SK-N-DZ (cell line): Measurements from ENCODE around the gene TENM3.

Source experiments
- DNase-seq: peaks from one replicate; pipeline ENCODE4 v3.0.0-alpha.2; 2015; ENCODE audit warnings: low spot score

Gene TENM3

DNA sequence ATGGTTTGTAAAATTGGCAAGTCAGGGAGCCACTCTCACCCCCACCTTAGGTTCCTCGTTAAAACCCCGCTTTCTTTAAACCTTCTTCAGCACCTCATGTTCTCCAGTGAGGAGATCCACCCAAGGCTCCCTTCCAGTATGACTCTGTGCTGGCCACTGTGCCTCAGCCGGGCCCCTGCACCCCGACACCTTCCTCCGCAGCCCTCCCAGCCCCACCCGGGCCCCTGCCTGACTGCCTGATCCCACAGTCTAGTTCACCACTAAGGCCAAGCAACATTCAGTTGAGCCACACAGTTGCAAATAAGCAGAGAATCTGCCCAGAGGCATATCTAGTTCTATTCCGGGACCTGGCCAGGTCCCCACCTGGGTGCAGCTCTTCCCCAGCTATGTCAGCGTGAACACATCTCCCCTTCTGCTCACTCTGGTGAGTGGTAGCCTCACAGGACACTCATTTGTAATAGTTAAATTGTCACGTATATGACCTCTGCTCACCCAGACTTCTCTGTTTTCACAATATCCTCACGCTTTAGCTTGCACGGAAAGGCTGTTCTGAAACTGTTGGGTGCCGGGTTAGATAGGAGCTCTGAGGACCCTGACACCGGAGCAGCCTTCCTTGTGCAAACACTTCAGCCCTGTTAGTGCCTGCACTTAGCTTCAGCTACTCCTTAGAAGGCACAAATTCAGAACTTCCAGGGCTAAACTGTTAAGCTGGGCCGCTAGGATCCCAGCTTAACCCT is 527.2 kb downstream of the TENM3 start:
- no peak for DNase-seq

DNA sequence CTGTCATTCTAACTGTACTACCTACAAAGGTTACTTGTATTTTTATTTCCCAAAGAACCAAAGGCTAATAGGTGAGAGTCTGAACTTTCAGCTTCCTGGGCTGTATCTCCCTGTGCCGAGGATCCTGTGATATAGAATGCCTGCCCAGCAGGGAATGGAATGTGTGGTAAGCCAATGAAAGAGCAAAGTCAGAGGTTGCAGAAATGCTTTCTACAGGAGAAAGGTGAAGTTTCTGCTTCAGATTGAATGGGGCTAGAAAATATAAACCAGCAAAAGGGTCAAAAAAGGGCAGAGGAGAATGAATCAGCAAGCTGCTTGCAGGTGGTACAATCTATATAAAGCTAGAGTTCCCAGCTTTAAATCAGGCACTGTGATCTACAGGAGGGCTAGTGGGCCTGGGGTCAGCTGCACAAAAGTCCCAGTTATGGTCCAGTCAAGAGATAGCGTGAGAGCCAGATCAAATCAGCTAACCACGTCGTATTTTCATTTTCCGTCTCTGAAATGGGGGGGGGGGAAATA is 527.9 kb downstream of the TENM3 start:
- DNase-seq, result no peak

DNA sequence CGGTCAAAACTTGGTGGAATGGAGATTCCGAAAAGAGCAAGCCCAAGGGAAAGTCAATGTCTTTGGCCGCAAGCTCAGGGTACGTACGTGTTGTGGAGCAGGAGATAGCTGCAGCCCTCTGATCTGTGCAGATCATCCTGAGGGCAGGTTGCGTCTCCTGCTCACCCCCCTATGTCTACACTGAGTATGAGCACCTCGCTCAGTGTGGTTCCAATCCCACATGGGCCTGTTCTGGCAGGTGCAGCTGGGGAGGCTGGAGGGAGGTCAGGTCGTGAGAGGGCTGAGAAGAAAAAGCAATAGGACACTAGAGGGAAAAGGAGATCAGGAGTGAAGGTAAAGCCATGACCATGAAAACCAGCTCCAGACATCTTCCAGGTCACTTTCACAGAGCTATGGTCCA is 531.9 kb downstream of the TENM3 start:
- DNase-seq, result no peak

DNA sequence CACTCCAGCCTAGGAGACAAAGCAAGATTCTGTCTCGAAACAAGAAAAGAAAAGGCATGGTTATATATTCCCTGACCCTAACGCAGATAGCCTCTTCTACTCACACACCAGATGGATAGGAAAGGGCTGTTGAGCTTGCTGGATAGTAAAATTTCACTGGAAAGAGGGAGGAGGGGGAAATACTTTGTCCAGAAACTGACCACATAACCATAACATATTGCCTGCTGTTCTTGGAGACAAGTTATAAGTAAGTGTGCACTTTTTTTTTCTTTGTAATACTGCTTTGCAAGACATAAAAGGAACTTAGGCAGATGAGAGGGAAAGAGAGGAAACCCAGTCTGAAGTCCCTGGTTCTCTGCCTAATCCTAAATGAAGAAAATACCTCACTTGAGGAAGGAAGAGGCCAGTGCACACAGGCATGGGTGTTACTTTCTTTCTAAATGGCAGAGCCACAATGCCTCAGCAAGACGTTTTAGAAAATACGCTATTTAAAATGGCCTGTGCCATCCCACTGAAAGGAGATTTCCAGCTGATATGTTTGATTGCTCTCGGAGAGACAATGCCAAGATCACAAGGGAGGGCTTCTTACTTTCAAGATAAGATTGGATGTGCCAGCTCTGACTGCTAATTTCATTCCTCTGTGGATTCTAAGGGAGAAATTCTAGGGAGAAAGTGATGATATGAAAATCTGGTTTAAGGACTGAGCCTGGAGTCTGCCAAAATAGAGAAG is 533.3 kb downstream of the TENM3 start:
- DNase-seq, result no peak

DNA sequence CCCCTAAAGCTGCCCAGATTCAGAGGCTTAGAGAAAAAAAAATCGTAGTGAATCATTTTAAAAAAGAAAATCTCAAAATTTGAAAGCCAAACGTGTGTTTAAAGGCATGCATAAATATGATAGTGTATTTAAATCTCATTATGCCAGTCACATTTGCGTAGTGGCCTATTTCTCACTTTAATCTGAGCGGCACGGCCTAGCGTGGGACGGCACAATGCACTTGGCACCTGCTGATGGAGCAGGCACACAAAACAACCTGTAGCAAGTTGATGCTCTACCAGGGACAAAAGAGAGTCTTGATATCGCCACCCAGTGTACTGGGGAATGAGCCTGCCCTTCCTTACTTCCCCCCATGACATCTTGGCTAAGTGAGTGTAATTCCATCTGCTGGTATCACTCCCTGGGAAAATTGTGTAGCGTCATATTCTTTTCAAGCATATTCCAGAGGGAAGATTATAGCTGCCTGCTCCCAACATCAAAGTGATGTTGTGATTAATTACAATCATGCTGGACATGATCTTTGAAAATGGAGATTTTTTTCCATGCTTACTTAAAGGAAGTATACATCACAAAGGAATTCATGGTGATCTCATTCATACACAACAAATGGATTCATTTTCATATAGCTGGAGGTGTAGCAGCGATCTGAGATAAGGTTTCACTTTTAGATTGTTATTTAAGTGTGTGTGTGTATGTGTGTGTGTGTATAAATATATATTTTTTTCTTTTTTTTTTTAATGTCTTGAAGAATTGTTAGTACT is 535.2 kb downstream of the TENM3 start:
- no peak for DNase-seq

DNA sequence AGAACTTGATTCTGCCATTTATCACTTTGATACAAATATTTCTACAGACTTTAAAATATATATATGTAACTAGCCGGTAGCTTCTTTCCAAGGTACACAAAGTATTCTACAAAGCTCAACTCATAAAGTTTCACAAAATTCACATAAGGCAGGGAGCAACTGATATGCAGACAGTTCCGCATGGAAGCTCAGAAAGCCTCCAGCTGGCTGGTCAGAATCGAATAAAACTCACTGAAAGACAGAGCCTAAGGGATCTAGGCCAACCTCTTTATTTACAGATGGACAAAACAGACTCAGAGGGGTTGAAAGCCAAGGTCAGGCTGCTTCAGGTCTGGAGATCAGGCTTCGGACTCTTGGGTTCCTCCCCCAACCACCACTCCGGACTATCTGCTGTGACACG is 543.8 kb downstream of the TENM3 start:
- DNase-seq, result no peak

DNA sequence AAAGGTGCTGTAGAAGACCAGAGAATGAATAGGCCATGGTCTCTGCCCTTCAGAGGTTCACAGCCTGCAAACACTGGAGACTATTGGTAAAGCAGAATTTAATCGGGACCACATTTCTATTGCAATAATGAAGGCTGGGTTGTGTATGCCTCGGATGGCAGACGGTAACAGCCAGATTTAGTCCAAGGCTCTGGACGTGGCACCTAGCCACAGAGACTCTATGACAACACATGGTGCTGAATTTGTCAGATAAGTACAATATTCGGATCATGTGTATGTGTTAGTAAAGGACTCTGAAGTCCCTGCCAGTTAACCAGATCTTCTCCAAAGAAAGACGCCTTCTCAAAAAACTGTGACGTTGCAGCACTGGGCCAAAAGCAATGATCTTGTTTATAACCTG is 545.0 kb downstream of the TENM3 start:
- DNase-seq, result no peak

DNA sequence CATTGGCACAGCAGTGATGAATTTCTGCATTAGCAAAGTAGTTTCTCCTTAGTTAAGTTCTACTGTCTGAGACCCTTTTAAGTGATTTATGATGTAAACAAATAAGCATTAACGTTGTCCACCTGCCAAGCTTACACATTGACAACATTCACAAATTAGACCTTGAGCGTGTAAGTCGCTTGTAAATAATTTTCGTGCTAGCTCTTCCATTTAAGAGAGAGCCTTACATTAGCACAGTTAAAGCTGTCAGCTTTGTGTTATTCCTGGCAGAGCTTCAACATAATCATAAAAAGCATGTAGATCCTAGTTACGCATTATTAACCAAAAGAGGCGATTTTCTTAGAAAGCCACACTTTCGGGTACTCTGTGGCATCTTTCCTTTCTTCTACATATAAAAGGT is 546.3 kb downstream of the TENM3 start:
- DNase-seq, result no peak

DNA sequence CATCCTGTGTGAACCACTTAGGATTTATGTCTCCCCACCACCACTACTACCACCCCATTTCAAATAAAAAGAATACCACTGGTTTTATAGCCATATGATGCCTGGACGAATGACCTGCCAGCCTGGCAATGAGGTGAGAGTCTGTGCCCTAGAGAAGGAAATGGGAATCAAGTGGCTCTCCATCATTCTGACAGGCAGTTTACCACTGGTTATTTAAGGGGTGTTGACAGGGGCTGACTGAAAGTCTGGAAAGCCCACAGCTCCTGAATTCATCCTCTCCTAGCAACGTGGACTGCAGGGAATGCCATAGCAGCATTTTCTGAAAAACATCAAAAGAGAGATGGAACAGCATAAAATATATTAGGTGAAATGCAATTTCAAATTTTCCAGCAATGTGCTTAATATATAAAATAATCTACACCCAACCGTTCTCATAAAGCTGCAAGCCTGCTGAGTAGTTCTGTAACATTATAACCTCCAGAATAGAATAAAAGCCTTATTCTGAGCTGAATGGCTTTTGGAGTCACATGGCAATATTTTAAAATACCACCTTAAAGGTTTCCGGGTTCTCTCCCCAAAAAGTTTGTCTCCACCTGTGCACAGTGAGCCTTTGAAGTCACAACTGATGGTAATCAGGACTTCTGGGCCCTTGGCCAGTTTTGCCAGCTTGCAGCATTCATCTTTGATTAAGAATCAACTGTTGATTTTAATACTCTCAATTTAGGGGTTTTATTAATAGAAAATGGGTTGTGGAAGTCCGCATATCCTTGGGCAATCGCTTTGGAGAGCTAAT is 552.4 kb downstream of the TENM3 start:
- DNase-seq, result no peak

DNA sequence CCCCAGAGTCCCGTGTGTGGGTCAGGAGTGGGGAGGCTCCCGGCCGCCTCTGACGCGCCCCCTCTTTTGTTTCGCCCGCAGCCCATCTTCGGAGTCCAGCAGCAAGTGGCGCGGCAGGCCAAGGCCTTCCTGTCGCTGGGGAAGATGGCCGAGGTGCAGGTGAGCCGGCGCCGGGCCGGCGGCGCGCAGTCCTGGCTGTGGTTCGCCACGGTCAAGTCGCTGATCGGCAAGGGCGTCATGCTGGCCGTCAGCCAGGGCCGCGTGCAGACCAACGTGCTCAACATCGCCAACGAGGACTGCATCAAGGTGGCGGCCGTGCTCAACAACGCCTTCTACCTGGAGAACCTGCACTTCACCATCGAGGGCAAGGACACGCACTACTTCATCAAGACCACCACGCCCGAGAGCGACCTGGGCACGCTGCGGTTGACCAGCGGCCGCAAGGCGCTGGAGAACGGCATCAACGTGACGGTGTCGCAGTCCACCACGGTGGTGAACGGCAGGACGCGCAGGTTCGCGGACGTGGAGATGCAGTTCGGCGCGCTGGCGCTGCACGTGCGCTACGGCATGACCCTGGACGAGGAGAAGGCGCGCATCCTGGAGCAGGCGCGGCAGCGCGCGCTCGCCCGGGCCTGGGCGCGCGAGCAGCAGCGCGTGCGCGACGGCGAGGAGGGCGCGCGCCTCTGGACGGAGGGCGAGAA is 556.5 kb downstream of the TENM3 start:
- DNase-seq, result no peak

DNA sequence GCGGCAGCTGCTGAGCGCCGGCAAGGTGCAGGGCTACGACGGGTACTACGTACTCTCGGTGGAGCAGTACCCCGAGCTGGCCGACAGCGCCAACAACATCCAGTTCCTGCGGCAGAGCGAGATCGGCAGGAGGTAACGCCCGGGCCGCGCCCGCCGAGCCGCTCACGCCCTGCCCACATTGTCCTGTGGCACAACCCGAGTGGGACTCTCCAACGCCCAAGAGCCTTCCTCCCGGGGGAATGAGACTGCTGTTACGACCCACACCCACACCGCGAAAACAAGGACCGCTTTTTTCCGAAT is 557.0 kb downstream of the TENM3 start:
- no peak for DNase-seq

DNA sequence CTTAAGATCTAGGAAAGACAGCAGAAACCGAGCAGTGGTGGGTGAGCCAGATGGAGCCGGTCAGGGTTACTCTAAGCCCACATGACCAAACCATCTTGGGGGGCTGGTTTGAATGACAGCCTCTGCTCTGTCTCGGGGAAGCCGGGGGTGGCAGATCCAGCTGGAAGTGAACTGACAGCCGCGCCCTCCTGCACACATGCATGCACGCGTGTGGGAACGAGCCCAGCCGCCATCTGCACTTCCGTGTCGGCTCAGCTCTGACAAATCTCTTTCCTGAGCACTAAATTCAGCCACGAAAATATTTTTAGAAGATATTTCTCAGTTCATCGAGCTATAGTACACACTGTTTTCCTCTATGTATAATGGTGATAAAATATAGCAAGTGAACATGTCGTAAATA is 558.4 kb downstream of the TENM3 start:
- no peak for DNase-seq

DNA sequence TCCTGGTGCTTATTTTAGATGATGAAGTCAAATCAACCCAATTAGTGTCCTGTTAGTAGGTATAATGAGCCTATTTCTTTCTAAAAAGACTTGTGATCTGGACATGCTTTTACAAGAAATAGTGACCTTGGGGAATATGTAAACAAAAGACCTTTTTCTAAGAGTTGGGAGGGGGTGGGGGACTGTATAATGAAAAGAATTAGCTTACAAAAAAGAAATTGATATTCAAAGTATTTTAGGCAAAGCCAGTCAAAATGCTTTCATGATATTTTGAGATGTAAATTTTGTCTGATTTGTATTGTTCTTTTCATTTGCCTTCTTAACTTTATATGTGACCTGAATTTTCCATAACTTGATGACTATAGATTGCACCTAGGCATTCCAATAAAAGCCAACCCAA is 559.4 kb downstream of the TENM3 start:
- DNase-seq, result no peak

DNA sequence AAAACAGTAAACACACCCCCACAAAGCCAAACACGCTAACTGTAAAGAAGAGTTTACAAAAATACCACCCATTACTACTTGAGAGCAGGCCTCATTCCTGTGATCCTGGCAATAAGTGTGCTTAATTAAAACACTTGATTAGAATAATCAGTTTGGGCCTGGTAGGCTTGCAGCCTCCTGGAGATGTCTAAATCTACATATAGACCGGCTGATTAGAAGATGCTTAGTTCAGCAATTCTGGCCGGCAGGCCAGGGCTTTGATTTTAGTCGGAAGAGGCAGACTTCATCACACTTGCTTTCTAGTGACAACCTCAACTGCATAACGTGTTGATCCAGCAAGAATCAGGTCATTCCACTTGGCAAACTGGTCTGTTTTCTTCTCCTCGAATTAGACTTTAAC is 560.0 kb downstream of the TENM3 start:
- no peak for DNase-seq

DNA sequence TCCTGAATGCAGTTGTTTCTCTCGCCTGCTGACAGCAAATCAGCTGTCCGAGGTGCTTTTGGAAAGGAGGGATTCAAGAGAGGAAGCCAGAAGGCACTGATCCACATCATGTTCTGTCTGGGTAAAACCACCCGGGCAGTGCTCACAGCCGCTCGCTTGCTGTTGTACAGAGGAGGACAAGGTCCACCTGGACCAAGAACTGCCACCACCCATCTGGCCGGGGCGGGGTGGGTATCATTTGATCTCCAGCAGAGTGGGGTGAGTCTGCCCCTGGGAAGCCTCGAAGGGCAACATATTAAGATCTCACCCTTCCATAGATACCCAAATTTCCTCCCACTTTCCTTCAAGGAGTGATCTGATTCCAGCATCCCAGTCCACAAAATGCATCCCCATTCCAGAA is 560.9 kb downstream of the TENM3 start:
- no peak for DNase-seq

DNA sequence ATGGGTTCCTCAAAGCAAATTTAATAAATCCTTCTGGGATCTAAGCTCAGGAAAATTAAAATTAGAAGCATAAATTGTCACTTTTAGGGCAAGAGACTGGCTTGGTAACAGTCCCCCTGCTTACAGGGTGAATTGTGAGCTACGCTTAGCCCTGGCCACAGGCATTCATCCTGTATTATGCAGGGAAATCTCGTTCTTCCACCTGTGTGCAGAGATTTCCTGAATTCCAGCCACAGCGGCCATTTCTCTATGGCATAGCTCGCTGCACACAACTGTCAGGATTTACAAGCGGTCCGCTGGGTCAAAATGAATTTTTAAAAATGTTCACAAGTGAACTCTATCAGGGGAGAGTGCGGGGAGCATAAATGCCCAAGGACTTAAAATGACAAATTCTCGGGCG is 562.1 kb downstream of the TENM3 start:
- no peak for DNase-seq

DNA sequence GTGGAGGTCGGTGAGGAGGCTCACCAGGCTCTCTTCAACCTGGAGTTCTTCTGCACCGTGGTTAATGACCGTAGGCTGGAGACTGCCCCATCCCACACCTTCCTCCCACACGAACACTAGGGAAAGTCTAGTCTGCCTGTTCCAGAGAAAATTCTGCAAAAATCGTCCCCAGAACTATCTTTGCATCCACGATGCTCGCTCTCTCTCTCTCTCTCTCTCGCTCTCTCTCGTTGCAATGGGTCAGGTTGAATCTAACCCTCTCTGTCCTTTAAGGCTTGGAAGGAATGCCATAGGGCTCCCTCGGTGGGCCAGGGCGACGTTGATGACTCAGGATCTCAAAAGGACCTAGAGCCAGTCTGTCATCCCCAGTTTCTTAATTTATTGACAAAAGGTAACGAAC is 562.5 kb downstream of the TENM3 start:
- no peak for DNase-seq

DNA sequence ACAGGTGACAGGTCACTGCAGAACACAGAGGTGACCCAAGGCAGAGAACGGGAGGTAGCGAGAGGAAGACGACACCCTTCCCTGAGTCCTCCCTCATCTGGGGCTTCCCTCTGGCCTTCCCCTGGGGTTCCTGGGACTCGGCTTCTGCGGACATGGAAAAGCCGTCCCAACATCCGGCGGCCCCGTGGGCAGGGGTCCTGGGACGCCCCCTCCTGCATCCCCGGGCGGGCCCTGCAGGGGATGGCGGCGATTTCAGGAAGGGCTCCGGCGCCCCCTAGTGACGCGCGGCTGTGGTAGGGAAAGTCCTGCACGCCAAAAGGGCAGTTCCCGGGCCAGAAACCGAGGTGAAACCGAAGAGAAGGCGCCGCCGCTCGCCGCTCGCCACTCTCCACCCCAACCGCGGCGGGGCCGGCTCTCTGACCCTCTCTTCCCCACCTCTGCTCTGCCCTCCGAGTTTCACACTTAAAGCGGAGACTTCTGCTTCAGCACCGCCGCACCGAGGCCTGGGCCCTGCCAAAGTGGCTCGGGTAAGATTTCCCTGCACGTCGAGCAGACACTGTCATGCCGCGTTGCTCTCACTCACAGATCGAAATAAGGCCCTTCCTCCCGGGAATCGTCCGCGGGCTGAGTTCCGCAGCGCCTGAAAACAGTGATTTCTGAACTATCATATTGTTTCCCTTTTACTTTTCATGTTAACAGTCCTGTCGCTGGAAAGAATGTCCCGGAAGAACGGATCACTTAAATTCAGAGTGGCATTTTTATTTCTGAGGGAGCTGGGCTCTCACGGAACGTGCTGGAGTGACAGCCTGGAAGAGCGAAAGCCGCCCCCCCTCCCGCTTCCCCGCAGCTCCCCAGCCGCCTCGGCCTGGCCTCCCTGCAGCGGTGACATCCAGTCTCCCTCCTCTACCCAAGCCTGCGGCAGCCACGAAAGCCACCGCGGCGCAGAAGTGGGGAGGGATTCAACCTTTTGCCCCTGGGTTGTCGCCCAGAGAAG is 563.4 kb downstream of the TENM3 start:
- DNase-seq, result peak; percentile 77

DNA sequence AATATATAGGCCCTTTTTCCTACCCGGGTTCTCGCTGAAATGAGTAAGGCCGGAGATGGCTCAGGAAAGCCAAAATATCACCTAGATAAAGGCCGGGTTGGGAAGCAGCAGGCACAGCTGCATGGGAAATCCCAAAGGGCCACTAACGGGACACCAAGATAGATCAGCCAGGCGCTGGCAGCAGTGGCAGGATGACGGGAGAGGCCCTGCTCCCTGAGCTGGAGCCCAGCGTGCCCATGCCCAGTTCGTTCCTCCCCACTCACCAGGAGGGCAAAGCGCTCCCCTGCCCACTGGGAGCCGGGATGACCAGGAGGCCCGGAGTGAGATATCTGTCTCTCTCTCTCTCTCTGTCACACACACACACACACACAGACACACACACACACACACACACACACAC is 564.1 kb downstream of the TENM3 start:
- peak; percentile 37 for DNase-seq
